ENCODE results near the gene SPACA1.
"Not testable (repeated sequence)": the region's sequence is repeated elsewhere in the genome, so short reads cannot be mapped to it uniquely, and the experiment has no call there.

SPACA1 gene

GRCh38 chr6:88047510-88048150 lies at the start of gene SPACA1:
Gene SPACA1, plus strand, starts transcription at chr6:88047841. Its CDS starts 65 bp downstream, at chr6:88047906.
- DNase-seq = no peak

GRCh38 chr6:88000713-88001112 lies 46.9 kb upstream of the SPACA1 start:
- no peak for DNase-seq

GRCh38 chr6:88001279-88001678 lies 46.4 kb upstream of the SPACA1 start:
- DNase-seq = not testable (repeated sequence)

GRCh38 chr6:88004707-88005106 lies 42.9 kb upstream of the SPACA1 start:
- DNase-seq = no peak

- DNase-seq = no peak
Measured at GRCh38 chr6:88006557-88006956, 41.1 kb upstream of the SPACA1 start.

GRCh38 chr6:88008411-88008810 lies 39.2 kb upstream of the SPACA1 start:
- no peak for DNase-seq

- DNase-seq = no peak
Measured at GRCh38 chr6:88008831-88009231, 38.8 kb upstream of the SPACA1 start.

- no peak for DNase-seq
Measured at GRCh38 chr6:88013015-88013414, 34.6 kb upstream of the SPACA1 start.

GRCh38 chr6:88013554-88013953 lies 34.1 kb upstream of the SPACA1 start:
- no peak for DNase-seq

GRCh38 chr6:88020439-88020838 lies 27.2 kb upstream of the SPACA1 start:
- DNase-seq = no peak

- DNase-seq = no peak
Measured at GRCh38 chr6:88024696-88025095, 22.9 kb upstream of the SPACA1 start.

- no peak for DNase-seq
Measured at GRCh38 chr6:88031550-88031949, 16.1 kb upstream of the SPACA1 start.

- DNase-seq = no peak
Measured at GRCh38 chr6:88044530-88044929, 3.1 kb upstream of the SPACA1 start.

- DNase-seq = no peak
Measured at GRCh38 chr6:88045521-88046136, 2.0 kb upstream of the SPACA1 start.

- DNase-seq = no peak
Measured at GRCh38 chr6:88048578-88048977, 937 bp downstream of the SPACA1 start.

GRCh38 chr6:88050140-88050818 lies 2.6 kb downstream of the SPACA1 start:
- DNase-seq = no peak

- no peak for DNase-seq
Measured at GRCh38 chr6:88059191-88059590, 11.6 kb downstream of the SPACA1 start.

- no peak for DNase-seq
Measured at GRCh38 chr6:88062376-88062775, 14.7 kb downstream of the SPACA1 start.

- no peak for DNase-seq
Measured at GRCh38 chr6:88072462-88072861, 24.8 kb downstream of the SPACA1 start.

- DNase-seq = no peak
Measured at GRCh38 chr6:88074791-88075190, 27.1 kb downstream of the SPACA1 start.

GRCh38 chr6:88077305-88077704 lies 29.7 kb downstream of the SPACA1 start:
- DNase-seq = no peak

GRCh38 chr6:88086792-88087191 lies 39.2 kb downstream of the SPACA1 start:
- no peak for DNase-seq

- no peak for DNase-seq
Measured at GRCh38 chr6:88089708-88090107, 42.1 kb downstream of the SPACA1 start.

- no peak for DNase-seq
Measured at GRCh38 chr6:88105741-88106340, 58.2 kb downstream of the SPACA1 start.

All from NCI-H524 (cell line).